Vagina (tissue), 2 donors: ENCODE data around the gene HES1.

Source experiments
- POLR2A ChIP-seq, 2 donors: fragments of 450-650 bp; IDR thresholded peaks; one replicate each; pipeline ENCODE4 v1.6.1; 2017; ENCODE audit warnings: antibody characterized with exemption in 2 of 2, mild to moderate bottlenecking in 2 of 2, moderate library complexity in 2 of 2
- TF ChIP-seq, protein P1 (sequence below), 3 experiments: fragments of 450-650 bp in 2 of 3; fragments of 200-600 bp in 1 of 3; sonication (generic) in 1 of 3; IDR thresholded peaks; one replicate each; pipeline ENCODE4 v1.5.1; 2017 to 2019; ENCODE audit warnings: antibody characterized with exemption in 3 of 3, mild to moderate bottlenecking in 2 of 3, moderate library complexity in 2 of 3

GRCh38 chr3:194181612-194182529 is 45.9 kb downstream of the HES1 start:
- no peak for TF ChIP-seq POLR2A (IDR thresholded peaks at IDR 0.05)
- TF ChIP-seq, protein P1, sequence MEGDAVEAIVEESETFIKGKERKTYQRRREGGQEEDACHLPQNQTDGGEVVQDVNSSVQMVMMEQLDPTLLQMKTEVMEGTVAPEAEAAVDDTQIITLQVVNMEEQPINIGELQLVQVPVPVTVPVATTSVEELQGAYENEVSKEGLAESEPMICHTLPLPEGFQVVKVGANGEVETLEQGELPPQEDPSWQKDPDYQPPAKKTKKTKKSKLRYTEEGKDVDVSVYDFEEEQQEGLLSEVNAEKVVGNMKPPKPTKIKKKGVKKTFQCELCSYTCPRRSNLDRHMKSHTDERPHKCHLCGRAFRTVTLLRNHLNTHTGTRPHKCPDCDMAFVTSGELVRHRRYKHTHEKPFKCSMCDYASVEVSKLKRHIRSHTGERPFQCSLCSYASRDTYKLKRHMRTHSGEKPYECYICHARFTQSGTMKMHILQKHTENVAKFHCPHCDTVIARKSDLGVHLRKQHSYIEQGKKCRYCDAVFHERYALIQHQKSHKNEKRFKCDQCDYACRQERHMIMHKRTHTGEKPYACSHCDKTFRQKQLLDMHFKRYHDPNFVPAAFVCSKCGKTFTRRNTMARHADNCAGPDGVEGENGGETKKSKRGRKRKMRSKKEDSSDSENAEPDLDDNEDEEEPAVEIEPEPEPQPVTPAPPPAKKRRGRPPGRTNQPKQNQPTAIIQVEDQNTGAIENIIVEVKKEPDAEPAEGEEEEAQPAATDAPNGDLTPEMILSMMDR (IDR thresholded peaks at IDR 0.05): no peak
